GM13977 (cell line): ENCODE measurements around the gene GPR37.

Experiments used
- DNase-seq: peaks from one replicate; pipeline ENCODE4 v3.0.0; 2012; ENCODE audit warnings: low spot score
- CTCF ChIP-seq: IDR thresholded peaks from 2 replicates; pipeline ENCODE4 v1.5.1; 2012; ENCODE audit warnings: mild to moderate bottlenecking, control low read depth; ENCODE audit not compliant: insufficient read depth; ENCODE audit errors: extremely low read depth, missing control alignments
- in situ Hi-C: fragments of 300-500 bp; cut with MboI; formaldehyde crosslinking; loops from one replicate; pipeline ENCODE4 v1.12.0; 2022; ENCODE audit warnings: low sequenced_read_pairs, low pct_unique_long_range_greater_than_20kb, mixed read lengths, inconsistent platforms; ENCODE audit not compliant: unreplicated experiment

GPR37 gene

GRCh38 chr7:124716894-124717293 is 48.7 kb downstream of the GPR37 start:
- in situ Hi-C loops, result no loop called here
- no peak for TF ChIP-seq CTCF
- no peak for DNase-seq

DNA sequence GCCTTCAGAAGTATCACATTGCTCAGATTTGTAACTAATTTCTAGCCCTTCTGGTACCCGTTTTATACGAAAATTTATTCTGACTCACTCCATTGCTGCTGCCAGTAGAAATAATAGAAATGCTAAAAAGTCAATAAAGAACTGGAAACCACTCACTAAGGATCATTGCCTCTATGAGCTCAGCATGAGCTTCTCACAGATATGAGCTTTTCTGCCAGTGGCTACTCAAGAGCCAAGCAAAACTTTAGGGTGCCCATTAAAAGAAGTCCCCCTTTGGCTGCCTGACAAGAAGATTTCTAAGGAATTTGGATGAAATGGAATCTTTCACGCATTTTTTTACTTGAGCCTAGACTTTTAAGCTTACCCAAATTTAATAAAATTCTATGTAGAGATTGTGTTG is 52.5 kb downstream of the GPR37 start:
- in situ Hi-C loops, result no loop called here
- TF ChIP-seq CTCF, result no peak
- DNase-seq, result no peak

DNA sequence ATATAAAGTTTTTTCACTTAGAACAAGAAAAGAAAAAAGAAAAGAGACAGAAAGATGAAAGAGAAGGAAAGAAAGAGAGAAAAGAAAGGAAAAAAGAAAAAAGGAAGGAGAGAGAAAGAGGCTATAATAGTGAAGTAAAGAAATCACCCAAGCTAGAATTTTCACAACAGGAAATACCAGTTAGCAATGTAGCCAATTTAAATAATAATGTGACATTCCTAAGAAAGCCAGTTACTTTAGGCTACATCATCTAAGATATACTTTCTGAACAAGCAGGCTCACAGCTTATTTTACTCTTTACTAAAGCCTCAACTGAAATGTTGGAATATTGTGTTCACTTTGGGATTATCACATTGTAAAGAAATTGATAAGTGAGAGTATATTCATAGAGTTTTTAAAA is 53.6 kb downstream of the GPR37 start:
- TF ChIP-seq CTCF, result no peak
- in situ Hi-C loops, result no loop called here
- DNase-seq, result no peak

DNA sequence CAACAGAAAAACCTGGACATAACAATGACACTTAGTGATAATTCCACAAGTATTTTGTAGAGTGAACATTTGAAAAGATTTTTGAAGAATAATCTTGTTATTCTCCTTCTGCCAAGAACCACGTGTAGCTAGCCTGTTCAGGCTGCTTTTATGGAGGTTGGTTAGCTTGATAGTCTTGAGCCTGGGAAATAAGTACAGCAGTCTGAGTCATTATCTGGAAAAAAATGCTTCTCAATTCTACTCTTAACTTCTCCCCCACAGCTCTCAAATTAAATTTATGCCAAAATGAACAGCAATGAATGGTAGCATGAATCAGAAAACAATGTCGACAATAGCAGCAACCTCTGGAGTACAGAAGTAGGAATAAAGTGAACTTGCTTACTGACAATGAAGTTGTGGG is 63.2 kb downstream of the GPR37 start:
- no peak for DNase-seq
- TF ChIP-seq CTCF, result no peak
- in situ Hi-C loops, result no loop called here

DNA sequence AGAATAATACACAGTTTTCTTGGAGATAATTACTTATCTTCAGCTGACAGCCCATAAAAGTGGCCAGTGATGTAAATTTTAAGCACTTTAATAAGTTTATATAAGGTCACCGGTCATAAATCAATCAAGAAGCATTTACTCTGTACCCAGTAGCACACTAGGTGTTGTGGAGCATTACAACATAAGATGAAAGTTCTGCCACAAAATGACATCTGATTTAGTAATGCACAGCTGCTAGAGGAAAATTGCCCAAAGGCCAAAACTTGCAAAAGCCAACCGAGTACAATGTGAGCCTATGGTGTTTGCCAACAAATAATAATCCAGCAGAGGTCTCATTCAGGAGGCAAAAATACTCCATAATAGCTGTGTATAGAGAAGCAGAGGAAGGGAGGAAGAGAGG is 63.6 kb downstream of the GPR37 start:
- in situ Hi-C loops, result no loop called here
- TF ChIP-seq CTCF, result no peak
- DNase-seq, result no peak

- DNase-seq, result no peak
- in situ Hi-C loops, result no loop called here
- no peak for TF ChIP-seq CTCF
Observed at GRCh38 chr7:124700655-124701054, 64.9 kb downstream of the GPR37 start.

DNA sequence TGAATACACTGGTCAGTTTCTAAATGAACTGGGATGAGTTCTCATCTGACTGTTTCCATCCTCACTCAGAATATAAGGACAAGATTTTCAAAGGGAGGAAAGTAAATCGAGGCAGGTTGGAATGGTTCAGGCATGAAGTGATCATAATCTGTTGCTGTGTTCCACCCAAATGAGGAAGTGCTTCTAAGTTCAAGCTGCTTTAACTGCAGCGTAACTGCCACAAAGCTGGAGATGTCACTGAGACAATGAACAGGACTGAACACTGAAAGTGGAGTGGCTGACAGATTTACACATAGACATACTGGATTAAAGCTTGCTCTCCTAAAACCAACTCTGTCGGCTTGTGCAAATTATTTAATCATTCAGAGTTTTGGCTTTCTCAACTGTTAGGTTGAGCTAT is 66.6 kb downstream of the GPR37 start:
- in situ Hi-C loops, result no loop called here
- DNase-seq, result no peak
- TF ChIP-seq CTCF, result no peak
